Measurements from ENCODE around the gene RARB.

The RARB gene

DNA sequence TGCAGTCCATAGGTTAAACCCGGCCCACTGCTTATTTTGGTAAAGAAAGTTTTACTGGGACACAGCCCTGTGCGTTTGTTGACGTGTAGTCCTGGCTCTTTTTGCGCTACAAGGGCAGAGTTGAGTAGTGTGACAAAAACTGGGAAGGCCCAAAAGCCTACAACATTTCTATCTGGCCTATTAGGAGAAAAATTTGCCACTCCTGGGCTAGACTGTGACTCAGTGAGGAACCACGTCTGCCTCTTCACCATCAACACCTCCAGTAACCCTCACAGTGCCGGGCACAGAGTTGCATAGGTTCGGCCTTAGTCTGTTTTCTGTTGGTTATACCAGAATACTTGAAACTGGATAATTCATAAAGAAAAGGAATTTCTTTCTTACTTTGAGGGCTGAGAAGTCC is 126.3 kb downstream of the RARB start:
- DNase-seq (ENCODE audit: low read depth in 2 of 2): no peak

DNA sequence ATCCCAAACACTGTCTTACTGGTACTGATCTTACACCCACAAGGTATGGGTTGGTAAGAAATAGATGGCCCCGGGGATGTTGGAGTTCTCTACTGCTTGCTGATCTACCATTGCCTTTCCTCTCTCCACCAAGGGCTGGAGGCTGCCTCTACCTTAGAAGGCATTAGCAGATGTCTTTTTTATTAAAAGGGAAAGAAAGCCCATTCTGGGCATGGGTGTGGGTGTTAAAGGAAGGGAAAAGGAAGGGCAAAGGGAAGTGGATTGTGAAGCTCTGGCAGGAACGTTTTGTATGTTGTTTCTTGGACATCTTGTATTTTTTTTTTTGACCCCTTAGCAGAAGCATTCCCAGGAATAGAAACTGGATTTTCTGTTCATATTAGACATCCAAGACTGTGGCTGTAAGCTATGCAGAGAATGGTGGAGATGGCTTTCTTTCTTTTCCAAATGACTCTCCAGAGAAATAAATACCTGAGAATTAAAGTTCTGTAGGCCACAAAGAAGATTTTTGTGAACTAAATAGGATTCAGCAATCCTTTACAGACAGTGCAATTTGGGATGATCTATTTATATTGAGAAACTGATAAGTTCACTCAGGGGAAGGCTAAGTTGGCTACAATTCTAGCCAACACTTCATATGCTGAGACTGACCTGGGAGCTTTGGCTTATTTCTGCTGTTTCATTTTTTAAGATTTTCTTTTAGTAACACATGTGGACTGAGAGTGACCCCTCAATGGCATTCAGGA is 127.8 kb downstream of the RARB start:
- DNase-seq (ENCODE audit: low read depth in 2 of 2): peak; percentile 43 to 55

DNA sequence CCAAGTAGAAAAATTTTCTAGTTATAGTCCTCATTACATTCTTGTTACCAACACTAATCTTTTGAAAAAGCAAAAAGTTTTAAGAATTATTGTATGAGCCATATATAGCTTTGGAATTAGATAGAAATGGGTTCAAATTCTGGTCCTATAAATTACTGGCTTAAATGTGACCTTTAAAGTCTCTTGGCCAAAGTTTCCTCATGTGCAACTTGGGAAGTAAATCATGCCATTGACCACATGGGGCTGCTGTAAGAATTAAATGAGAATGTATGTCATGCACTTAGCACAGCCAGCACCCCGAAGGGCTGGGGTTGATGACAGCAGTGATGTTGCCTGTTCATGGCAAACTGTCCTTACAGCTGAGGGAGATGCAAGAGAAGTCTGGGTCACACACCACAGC is 128.4 kb downstream of the RARB start:
- no peak for DNase-seq (ENCODE audit: low read depth in 2 of 2)

DNA sequence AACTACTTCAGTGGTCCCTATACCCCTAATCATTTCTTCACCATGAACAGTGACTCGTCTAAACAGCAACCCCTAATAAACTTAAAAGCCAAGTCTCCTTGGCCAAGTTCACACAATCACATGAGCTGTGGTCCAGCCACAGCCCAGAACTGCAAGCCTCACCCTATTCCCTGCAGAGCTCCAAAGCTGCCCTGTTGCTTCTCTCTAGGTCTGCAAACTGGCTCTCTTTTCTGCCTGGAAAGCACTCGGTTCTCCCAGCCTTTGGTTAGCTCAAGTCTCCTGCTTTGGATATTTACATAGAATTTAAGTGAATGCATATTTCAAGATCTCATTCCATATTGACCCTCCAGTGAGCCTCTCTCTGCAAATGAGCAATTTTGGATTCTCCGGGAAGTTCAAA is 129.6 kb downstream of the RARB start:
- no peak for DNase-seq (ENCODE audit: low read depth in 2 of 2)

DNA sequence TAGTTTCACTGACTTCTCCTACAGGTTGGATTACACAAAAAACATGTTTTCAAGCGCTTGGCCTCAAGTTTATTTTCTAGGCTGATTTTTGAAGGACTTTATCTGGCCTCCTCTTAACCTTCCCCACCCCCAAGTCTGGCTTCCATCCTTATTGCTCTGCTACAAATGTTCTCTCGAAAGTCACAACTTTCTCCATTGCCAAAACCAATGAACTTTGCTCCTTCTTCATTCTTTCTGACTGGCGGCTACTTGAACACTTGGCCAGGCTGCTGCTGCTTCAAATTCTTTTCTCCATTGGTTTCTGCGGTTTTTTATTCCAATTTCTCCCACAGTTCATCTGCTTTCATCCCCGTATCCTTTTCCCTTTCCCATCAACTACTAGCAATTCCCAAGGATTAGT is 130.1 kb downstream of the RARB start:
- DNase-seq (ENCODE audit: low read depth in 2 of 2): no peak

DNA sequence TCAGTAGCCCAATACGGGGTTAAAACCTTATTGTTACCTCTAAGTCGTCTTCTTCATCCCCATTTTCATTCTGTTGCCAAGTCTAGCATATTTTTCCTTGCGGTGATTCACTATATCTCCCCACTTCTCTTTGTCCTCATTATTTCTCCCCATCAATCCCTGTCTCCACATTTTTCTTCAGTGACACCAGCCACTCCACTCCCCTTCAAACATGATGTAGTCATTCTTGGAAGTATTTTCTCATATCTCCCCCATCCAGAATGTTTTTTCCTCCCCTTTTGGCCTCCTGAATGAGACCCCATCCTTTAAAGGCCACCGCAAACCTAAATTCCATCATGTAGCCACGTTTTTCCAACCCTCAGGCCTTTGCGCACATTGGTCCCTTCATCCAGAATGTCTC is 130.7 kb downstream of the RARB start:
- DNase-seq (ENCODE audit: low read depth in 2 of 2): no peak

DNA sequence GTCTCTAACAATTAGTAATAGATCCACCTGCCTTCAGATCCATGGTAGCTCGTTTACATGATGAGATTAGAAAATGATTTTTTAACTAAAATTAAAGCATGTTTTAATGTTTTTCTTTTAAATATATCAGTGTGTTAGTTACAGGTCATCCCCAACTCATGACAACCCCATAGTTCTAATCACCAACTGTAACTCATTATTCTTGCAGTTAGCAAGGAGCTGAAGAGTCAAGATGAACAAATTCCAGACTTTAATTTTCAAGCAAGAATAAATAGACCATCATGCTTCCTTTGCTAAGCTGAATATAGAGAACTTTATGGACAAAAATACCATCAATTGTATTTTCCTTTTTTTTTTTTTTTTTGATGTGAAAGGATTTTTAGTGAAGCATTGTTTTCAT is 135.5 kb downstream of the RARB start:
- no peak for DNase-seq (ENCODE audit: low read depth in 2 of 2)

DNA sequence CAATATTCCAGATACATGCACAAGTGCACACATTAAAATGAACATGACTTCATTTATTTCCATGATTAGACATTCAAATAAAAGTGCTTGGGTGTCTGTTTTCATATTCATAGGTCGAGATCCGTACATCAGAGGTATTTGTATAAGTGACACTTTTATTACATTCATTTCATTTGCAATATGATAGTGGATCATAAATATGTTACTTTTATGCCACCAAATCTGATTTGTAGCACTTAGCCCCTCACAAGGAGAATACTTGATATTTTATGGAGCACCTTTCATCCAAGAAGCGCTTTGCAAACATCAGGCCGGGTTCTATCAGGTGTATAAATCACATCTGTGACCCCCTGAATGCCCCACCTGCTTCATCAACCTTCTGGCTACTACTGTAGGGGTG is 136.0 kb downstream of the RARB start:
- DNase-seq (ENCODE audit: low read depth in 2 of 2): no peak

DNA sequence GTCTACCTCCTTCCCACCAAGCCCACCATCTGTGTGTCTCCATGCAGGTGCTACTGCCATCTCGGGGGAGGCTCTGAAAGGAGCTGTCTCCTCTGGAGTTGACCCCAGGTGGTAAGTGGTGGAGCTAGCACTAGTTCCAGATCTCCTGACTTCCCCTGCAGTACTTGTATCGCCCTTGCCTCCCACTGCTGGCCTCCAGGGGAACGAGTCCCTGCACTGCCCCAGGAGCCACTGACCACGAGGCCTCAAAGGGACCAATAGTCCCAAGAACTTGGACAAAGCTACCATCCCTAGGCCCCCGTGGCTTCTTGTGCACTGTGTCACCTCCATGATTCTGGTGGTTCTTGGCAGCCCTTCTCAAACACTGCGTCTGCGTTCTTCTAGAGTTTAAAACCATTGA is 137.7 kb downstream of the RARB start:
- no peak for DNase-seq (ENCODE audit: low read depth in 2 of 2)

DNA sequence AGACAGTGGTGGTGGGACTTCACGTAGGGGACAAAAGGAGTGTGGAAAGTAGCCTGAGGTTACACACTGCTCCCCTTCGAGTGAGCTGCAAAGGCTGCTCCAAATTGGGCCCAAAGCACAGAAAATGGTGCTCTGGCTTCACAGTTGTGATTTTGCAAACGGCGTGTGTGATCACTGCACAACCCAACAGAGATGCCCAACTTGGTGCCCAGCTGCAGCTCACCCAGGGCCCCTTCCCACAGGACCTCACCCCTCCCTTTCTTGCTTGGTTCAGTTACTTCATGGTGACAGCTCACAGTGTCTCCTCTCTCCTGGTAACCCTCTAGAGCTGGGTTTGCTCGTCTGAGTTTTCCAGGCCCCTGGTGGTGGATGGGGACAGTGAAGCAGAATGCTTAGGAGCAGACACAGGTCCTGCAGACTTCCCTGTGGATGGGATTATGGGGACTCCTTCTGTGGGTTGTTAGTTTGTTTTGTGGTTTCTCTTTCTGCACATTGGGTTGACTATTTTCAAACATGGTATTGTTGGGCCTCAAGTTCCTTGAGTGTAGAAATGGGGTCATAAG is 138.4 kb downstream of the RARB start:
- DNase-seq (ENCODE audit: low read depth in 2 of 2): no peak

DNA sequence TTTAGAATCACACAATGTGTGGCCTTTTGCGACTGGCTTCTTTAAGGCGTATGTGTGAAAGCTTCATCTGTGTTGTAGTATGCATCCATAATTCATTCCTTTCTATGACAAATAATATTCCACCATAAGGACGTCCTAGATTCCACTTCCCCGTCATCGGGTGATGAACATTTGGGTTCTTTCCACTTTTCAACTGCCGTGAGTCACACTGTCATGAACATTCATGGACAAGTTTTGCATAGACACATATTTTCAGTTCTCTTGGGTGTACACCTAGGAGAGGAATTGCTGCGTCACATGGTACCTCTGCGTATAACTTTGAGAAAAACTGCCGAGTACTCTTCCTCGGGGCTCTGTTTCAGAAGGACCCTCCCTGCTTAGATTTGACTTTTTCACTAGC is 139.3 kb downstream of the RARB start:
- no peak for DNase-seq (ENCODE audit: low read depth in 2 of 2)

DNA sequence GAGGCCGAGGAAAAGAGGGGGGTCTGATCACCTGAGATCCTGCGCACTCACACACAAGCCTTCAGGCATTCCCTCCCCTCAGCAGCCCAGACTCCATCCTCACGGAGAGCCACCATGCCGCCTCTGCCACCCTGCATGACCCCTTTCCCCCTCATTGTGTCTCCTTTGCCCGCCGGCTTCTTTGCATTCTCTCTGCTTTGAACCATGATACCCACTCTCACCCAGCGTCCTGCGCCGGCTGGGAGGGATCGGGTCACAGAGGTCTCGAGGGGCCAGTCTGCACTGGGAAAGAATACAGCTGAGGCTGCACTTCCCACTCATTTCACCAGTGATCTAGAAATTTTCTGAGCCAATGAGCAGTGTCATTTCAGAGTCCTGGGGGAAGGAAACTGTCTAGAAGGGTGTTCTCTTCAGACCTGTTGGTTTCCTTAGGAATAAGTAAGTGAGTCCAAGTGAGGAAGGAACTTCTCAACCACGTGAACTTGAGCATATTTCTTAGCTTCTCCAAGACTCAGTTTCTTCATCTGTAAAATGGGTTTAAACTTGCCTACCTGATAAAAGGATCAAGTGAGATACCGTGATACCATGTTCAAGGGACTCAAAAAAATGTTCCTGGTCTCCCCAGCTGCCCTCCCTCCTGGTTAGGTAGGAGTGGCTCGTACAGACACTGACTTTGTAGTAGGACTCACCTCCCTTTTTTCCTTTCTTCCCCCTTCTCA is 139.9 kb downstream of the RARB start:
- DNase-seq (ENCODE audit: low read depth in 2 of 2): no peak

DNA sequence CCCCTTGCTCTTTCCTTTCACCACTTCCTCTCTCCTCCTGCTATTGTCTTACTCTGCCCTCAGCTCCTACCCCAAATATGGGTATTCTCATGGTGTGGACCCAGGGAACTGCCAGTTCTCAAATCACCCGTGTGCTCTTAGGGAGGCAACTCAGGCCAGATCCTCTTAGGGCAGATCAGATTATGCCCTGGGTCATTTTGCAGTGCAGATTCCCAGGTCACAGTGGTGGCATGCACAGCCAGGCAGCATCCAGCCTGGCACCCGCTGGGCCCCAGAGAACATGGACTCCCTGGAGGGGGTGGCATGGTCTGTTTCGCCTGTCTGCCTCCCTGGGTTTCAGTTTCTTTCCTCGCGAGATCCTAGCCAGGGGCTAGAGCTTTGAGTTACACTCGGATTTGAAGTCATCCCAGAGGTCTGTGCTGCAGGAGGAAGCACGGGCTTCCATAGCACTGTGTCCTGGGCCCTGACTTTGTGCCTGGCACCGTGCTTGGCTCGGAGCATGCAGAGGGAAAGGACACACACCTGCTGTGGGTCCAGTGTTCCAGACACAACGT is 140.5 kb downstream of the RARB start:
- DNase-seq (ENCODE audit: low read depth in 2 of 2): no peak

DNA sequence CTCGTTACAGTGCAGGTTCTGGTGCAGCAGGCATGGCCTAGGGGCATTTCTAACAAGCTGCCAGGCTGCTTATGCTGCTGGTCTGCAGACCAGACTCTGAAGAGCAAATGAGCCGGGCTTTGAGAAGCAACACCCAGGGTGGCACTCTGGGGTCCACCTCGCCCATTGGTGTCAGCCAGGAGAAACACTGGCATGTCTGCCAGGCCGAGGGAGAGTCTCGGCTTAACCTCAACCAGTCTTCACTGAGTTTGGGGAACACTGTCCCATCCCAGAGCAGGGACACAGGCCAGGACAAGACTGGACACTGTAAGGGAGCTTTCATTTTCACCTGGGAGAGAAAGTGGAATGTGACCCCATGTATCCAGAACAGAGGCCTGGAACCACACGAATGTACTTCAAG is 143.2 kb downstream of the RARB start:
- DNase-seq (ENCODE audit: low read depth in 2 of 2): no peak

DNA sequence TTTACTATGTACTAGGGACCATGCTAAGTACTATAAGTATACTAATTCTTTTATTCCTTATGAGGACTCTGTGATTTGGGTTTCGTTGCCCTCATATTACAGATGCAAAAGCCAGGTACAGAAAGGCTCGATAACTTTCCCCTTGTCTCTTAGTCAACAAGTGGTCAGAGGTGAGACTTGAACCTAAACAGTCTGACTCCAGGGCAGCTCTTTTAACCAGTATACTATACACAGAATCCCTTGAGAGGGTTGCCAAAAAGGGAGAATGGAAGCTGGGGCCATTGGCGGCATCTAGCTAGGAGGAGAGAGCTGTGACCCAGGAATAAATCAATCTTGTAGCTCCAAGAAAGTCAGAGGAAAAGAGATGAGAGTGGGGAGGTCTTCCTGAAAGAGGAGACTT is 144.3 kb downstream of the RARB start:
- no peak for DNase-seq (ENCODE audit: low read depth in 2 of 2)

DNA sequence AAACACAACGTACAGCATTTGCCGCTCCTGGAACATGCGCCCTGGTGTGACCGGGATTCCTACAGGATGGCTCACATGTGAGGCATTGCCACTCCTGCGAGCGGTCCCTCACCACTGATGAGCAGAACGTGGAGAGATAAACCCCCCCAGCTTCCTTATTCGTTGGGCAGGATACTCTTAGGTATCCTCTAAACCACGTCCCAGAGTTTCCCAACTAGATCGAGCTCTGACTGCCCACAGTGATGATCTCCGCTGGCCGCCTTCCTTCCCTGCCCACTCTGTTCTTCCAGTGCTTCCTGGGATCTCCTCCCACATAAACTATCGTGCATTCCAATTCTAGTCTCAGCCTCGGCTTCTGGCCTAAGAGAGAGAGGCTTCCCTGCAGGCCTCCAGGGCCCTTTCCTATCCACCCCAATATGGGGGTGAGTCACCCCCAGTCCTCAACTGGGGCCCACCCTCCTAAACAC is 144.9 kb downstream of the RARB start:
- DNase-seq (ENCODE audit: low read depth in 2 of 2): no peak

DNA sequence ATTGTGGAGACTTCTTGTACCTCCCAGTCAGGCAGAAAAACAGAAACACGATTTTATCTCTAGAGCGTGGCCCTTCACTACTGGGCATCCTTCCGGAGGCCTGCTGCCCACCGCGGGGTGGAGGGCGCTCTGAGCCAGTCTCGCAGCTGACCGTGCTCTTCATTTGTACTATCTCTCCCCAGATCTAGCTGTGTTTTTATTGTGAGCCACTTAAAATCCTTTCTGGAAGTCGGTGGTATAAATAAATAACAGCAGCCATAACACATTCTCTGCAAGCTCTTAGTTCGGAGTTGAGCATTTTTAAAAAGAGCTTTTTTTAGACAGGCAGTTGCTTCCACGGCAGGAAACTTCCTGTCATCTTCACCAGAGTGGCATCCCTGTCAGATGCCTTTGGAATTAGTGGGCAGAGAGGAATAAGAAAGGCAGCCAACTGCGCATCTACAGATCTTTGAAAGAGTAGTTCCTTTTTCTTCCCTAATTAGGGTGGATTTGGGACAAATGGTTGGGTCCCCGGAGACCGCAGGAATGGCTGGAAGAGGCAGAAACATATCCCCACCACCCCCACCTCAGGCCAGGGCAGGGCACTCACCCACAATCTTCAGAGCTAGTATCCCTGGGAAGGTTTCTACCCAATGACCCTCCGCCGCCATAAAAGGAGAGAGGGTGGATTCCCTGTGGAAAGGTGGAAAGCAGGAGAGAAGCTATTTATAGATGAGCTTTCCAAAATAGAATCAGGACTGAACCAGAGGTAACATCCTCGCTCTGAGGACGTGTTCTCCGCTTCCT is 145.5 kb downstream of the RARB start:
- no peak for DNase-seq (ENCODE audit: low read depth in 2 of 2)

DNA sequence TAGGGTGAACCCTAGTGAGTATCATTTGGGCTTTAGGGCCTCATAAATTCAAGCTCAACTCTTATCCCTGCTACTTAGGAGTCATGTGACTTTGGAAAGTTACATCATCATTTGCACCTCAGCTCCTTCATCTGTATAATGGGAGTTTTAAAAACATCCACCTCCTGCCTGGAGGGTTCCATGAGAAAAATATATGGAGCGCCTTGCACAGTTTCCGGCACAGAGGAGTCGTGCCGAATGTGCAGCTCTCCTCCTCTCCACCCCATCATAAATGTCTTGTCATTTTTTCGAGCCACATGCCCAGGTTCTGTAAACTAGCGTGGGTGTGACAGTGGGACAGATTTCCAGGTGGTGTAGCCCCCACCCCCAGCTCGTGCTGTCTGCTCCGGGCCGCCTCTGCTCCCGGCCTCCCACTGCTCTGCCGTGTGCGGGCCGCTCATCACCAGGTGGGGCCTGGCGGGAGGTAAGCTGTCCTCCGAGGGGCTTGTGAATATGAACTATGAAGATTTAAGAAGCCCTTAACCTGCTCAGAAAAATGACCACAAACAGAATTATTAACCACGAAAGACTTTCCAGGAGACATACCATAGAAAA is 146.2 kb downstream of the RARB start:
- DNase-seq (ENCODE audit: low read depth in 2 of 2): no peak

DNA sequence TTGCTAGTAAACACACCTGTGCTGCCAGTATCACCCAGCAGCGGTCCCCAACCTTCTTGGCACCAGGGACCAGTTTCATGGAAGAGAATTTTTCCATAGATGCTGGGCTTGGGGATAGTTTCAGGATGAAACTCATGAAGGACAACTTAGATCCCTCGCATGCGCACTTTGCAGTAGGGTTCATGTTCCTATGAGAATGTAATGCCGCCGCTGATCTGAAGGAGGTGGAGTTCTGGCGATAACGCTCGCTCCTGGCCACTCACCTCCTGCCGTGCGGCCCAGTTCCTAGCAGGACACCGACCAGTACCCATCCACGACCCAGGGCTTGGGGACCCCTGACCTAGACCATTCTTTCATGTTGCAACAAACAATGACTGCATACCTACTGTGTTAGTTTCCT is 146.9 kb downstream of the RARB start:
- DNase-seq (ENCODE audit: low read depth in 2 of 2): no peak

DNA sequence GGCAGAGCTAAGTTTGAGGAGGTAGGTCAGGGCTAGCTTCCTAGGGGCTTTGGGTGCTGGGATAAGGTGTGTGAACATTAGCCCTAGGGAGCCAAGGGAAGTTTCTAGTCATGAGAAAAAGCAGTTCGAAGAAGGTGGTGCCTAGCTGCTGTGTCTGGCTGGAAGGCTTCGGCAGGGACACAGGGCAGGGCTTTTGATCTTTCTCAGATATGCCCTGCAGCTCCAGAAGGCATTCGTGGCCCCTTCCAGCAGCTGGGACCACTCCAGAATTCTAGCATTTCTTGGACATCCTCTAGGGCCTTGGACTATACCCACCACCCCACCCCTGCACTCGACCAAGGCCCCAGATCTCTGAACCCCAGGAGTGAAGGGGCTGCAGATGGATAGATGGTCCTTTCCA is 148.1 kb downstream of the RARB start:
- no peak for DNase-seq (ENCODE audit: low read depth in 2 of 2)

DNA sequence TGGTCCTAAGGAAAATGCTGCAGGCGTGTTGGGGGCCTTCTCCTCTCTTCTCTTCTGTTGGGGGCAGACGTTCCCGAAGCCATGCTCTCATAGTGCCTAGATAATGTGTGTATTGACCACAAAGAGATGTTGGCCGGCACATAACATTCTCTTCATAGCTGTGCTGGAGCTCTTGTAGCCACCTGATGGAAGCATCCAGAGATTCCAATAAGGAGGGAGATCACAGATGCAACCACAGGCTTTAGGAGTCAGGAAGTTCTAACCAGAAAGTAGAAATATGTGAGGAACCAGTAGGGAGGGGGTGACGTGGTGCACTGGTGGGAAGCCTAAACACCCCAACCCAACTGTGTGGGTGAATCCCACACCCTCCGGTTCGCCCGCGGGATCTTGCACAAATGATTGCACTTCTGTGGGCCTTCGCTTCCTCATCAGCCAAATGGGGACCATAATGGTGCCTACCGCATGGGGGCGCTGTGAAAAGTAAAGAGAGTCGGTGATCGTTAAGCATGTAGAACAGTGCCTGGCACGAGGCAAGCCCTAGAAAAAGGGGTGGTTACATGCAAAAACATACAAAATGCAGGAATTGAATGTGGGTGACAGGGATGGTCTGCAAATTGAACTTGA is 148.9 kb downstream of the RARB start:
- DNase-seq (ENCODE audit: low read depth in 2 of 2): no peak

All from fibroblast of skin of left biceps (primary cell).